Urinary bladder (tissue), 4 donors: Measurements from ENCODE around the gene ZNF532. TPM values are rescaled to one million over a fixed set of nuclear protein-coding genes. Genes with fewer than 3 reads are reported as not detected.

Source experiments
- DNase-seq: peaks from one replicate; pipeline ENCODE4 v3.0.0-alpha.2; 2015; ENCODE audit errors: extremely low spot score
- H3K27ac ChIP-seq: one replicate; pipeline ENCODE4 v1.5.1; 2013; ENCODE audit warnings: low read depth, mild to moderate bottlenecking, moderate library complexity
- H3K36me3 ChIP-seq: one replicate; pipeline ENCODE4 v1.6.1; 2013; ENCODE audit warnings: mild to moderate bottlenecking, moderate library complexity; ENCODE audit not compliant: insufficient read depth
- H3K4me1 ChIP-seq: one replicate; pipeline ENCODE4 v1.6.1; 2013; ENCODE audit warnings: mild to moderate bottlenecking, moderate library complexity; ENCODE audit not compliant: insufficient read depth
- H3K4me3 ChIP-seq: one replicate; pipeline ENCODE4 v1.5.1; 2013; ENCODE audit warnings: low read depth, low read length
- WGBS: extraction: QIAGEN DNeasy Blood & Tissue Kit; methylation state at CpG from one replicate; pipeline ENCODE4 v1.1.7; 2013; 5-methylcytosine and 5-hydroxymethylcytosine counted together
- polyA plus RNA-seq: library from polyadenylated mRNA; stranded (reverse); fragments of 200-250 nt; gene quantifications from one replicate; pipeline ENCODE4 v1.2.3, GENCODE V29; 2013
- total RNA-seq: library from RNA; depleted of rRNA; stranded (reverse); fragments of >200 nt; gene quantifications from one replicate; pipeline ENCODE4 v1.2.3, GENCODE V29; 2014
- donor health status: healthy with polysubstance abuse.
- donor health status: healthy.

The ZNF532 gene
- total and polyA plus RNA-seq, 2 donors = 53.8 to 105 TPM

DNA sequence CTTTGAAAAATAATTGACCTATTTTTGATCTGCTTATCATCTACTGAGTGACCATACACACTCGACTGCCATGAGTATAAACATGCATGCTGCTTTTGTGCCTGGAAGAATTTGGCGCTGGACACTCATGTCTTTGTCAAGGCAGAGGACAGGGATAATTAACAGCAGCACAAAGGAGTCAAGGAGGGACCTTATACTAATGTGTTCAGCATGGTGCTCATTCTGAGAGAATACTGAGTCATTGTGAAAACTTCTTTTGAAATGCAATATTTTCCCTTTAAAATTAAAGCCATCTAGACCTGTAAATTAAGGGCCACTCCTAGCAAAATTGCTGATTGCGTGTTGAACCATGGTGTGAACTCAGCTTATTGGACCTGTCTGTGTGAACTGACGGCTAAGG, 116.3 kb downstream of the ZNF532 start:
- no peaks in the 10 kb centered on the region for H3K36me3 ChIP-seq
- no peak for DNase-seq
- WGBS = 86% methylated on average over 4 of the region's 4 CpGs

DNA sequence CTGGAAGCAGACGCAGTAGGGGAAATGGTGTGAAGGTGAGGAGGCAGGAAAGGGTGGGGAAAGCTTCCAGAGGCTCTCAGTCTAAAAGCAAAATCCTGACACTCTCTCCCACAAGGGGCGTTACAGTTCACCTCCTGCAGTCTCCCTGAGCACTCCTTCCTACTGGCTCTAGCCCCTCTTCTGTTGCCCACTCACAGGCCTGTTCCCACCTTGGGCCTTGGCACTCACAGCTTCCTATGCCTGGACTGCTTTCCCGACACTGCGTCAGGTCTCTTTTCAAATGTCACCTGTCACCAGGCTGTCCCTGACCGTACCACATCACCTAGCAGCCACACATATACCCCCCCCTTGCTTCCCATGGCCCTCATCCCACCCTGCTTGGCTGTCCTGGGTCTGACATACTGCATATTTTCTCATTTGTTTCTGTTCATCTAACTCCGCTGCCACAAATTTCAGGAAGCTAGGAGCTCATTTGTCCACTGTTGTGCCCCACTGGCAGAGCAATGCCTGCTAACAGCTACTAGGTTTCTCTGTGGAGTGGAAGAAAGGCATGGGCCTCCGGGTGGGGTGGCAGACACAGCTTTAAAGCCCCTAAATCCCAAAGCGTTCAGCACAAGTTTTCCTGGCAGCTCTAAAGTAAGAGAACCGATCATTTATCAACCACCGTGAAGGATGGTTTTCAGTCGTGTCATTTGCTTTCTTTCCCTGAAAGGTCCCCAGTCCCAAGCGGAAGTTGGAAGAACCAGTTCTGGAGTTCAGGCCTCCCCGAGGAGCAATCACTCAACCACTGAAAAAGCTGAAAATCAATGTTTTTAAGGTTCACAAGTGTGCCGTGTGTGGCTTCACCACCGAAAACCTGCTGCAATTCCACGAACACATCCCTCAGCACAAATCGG, 118.8 kb downstream of the ZNF532 start:
- H3K36me3 ChIP-seq = no peaks in the 10 kb centered on the region
- no peak overlapping the region for H3K4me3 ChIP-seq
- 87% methylated on average over 17 of the region's 17 CpGs for WGBS
- DNase-seq = no peak
- no peak overlapping the region for H3K27ac ChIP-seq
- H3K4me1 ChIP-seq = no peaks in the 10 kb centered on the region

More for the DNA sequence above, 116.3 kb downstream of the ZNF532 start:
- Histone ChIP-seq H3K4me3 (no peak overlapping the region), H3K4me1 (no peaks in the 10 kb centered on the region), H3K27ac (no peak overlapping the region)

DNA sequence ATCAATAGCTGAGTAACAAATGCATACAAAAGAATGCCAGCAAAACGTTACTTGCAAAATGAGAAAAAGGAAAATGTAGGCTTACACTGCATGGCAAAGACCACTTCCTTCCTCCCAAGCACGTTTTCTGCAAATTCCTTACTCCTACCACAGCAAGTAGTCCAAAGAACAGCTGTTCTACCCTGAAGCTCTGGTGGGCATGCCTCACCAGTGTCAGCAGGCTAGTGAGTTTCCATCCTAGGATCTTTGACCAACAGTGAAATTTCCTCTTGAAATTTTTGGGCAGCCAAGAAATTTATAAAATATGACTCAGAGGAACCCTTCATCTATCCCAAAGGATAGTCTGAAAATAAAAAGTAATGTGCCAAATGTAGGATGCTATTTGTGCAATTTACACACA, 123.9 kb downstream of the ZNF532 start:
- WGBS = 47% methylated on average over 2 of the region's 2 CpGs
- H3K27ac ChIP-seq = no peak overlapping the region

DNA sequence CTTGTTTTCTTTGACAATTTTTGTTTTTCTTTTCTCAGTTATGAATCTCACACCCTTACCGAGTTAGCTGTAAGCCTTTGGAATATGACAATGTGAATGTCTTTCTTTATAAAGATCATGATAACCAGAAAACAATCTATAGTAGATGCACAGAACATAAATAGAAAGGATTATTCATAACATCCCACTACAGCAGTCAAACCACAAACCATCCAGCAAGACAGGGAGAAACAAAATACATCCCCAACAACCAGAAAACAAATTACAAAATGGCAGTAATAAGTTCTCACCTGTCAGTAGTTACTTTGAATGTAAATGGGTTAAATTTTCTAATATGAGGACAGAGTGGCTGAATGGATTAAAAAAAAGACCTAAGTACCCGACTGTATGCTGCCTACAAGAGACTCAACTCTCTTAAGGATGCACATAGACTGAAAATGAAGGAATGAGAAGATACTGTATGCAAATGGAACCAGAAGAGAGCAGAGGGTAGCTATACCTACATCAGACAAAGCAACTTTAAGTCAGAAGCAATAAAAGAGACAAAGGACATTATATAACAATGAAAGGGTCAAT, 124.6 kb downstream of the ZNF532 start:
- H3K4me3 ChIP-seq = no peak overlapping the region
- H3K4me1 ChIP-seq = no peaks in the 10 kb centered on the region
- 91% methylated on average over 2 of the region's 2 CpGs for WGBS
- H3K27ac ChIP-seq = no peak overlapping the region
- no peaks in the 10 kb centered on the region for H3K36me3 ChIP-seq
- no peak for DNase-seq

More for the DNA sequence above, 123.9 kb downstream of the ZNF532 start:
- no peaks in the 10 kb centered on the region for H3K4me1 ChIP-seq
- DNase-seq = no peak
- H3K4me3 ChIP-seq = no peak overlapping the region
- H3K36me3 ChIP-seq = no peaks in the 10 kb centered on the region

DNA sequence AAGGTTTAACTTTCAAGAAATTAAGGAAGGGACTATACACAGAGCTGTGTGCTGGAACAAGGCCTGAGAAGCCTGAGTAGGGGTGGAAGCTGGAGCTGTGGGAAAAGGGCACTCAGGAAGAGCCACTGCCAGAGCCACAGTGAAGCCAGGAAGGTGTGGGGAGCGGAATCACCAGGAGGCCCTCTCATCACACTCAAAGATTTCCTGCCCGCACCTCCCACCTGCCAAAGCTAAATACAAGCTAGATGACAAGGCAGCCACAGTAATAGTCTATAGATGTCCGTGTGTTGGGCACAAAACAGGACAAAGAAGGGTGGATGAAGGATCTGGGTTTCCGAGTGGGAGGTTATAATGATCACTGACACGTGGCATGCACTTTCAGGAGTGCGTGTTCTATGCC, 126.0 kb downstream of the ZNF532 start:
- no peak overlapping the region for H3K27ac ChIP-seq
- no peaks in the 10 kb centered on the region for H3K4me1 ChIP-seq

DNA sequence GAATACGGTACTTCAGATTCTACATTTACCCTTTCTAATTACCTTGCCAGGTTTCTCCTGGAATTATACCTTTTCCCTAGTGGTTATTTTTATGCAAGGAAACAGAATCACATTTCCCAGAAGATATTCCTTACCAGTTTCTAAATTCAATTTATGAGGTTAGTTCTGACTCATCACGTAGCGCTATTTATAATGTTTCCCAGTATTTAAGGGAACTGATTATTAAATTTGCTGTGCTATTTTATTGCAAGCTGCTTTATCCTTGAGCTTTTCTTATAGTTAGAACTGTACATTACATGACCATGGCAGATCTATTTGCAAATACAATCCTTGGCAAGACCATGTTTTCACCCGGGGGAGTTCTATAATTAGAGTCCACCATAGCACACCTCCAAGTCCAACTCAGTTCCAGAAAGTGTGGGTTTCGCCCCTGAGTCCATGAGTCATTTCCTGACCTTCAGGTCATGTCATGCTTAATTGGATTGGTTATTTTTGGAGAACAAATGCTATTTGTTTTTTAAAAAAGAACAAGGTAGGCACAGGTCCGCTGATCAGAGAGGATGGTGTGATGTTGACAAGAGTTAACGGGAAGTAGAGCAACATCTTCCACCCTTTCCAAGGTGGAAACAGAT, 126.6 kb downstream of the ZNF532 start:
- no peaks in the 10 kb centered on the region for H3K36me3 ChIP-seq
- no peaks in the 10 kb centered on the region for H3K4me1 ChIP-seq
- no peak overlapping the region for H3K27ac ChIP-seq
- H3K4me3 ChIP-seq = no peak overlapping the region
- DNase-seq = no peak
- WGBS = 62% methylated on average over 7 of the region's 7 CpGs

More for the DNA sequence above, 126.0 kb downstream of the ZNF532 start:
- 79% methylated on average over 6 of the region's 6 CpGs for WGBS
- no peak for DNase-seq
- no peaks in the 10 kb centered on the region for H3K36me3 ChIP-seq
- H3K4me3 ChIP-seq = no peak overlapping the region

DNA sequence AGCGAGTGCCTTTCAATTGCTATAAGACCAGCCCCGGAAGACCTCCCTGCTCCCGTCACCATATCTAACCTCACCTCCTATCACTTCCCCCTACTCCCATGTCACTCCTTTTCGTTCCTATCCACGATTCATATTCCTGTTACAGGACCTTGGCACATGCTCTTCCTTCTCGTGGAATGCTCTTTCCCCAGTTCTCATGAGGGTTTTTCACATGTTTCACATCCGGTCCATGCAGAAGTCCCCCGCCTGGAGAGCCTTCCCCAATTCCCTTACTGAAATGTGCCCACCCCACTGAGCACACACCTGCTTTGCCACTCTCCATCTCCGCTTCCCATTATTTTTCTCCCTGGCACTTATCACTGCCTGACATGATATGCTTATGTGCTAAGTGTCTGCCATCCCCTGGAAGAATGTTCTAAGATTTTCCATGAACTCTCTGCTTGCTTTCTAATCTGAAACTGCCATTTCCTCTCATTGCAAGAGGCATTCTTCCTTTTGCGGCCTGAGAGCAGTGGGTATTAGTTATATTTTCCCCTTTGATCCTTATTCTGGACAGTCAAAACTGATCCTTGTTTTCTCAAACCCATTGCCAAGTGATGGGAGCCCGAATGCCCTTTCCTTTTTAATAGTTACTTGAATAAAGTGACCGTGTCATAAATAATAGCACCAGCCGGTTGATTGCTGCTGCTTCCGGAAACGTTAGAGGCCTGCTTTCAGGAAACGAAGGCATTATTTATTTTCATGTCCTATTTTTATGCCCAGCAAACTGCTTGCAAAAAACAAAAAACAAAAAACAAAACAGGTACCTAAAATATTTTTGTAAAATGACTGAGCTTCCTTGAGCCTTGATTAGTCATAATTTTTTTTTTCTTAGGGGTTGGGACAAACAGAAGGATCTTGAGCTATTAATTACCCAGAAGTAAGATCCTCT, 127.9 kb downstream of the ZNF532 start:
- Histone ChIP-seq H3K4me3 (no peak overlapping the region), H3K4me1 (no peaks in the 10 kb centered on the region), H3K27ac (no peak overlapping the region)

DNA sequence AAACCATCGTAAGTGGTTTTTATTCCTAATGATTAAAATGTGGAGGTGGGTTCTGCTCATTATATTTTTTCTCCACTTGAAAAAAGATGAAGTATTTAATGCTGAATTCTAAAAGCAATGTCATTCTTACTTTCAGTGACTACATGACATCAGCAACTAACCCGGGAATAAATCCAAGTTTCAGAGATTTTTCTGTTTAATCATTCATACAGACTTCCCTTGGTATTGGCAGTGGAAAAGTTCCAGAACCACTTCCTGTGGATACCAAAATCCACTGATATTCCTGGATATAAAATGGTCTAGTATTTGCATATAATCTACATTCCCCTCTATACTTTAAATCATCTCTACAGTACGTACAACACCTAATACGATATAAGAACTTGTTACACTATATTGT, 128.6 kb downstream of the ZNF532 start:
- no peaks in the 10 kb centered on the region for H3K36me3 ChIP-seq
- 49% methylated on average over 4 of the region's 4 CpGs for WGBS
- no peak overlapping the region for H3K4me3 ChIP-seq
- no peaks in the 10 kb centered on the region for H3K4me1 ChIP-seq
- DNase-seq = no peak
- H3K27ac ChIP-seq = no peak overlapping the region

More for the DNA sequence above, 127.9 kb downstream of the ZNF532 start:
- no peak for DNase-seq
- WGBS = 75% methylated on average over 16 of the region's 16 CpGs
- no peaks in the 10 kb centered on the region for H3K36me3 ChIP-seq

DNA sequence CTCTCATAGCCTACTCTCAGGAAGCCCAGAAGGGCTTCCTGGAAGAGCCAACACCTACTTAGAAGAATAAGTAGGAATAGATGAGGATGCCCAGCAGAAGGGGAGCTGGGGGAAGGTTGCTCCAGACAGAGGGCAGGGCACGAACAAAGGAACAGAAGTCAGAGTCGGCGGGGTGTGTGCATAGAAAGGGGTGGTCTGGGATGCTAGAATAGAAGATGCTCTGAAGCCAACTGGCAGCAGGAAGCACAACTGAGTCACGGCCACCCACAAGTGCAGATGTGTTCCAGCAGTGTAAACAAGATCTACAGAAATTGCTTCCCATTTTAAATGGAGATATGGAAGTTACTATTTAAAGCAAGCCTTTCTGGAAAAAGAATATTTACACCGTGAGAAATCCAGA, 131.0 kb downstream of the ZNF532 start:
- Histone ChIP-seq H3K36me3 (no peaks in the 10 kb centered on the region), H3K27ac (no peak overlapping the region), H3K4me3 (no peak overlapping the region), H3K4me1 (no peaks in the 10 kb centered on the region)
- 52% methylated on average over 5 of the region's 5 CpGs for WGBS
- DNase-seq = no peak

DNA sequence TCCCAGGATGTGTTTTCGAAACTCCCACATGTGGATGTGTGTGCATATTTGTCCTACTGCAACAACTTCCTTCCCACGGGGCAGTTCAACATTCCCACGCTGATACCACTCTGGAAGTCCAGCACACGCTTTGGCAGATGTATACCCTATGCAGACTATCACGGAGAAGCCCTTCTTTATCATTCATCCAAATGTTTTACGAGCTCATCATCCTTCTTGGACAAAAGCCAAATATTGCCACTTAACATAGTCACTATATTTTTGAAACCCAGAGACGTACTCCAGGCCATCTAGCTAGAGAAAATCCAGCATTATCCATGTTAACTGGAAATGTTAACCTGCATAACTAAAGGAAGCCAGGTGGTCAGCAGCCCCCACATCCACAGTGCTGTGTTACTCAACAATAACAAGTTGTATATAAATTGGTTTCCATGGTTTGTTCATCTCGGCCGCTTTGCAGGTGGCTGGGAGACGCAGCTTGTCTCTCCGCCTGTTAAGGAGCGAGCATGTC, 131.5 kb downstream of the ZNF532 start:
- no peak overlapping the region for H3K27ac ChIP-seq

DNA sequence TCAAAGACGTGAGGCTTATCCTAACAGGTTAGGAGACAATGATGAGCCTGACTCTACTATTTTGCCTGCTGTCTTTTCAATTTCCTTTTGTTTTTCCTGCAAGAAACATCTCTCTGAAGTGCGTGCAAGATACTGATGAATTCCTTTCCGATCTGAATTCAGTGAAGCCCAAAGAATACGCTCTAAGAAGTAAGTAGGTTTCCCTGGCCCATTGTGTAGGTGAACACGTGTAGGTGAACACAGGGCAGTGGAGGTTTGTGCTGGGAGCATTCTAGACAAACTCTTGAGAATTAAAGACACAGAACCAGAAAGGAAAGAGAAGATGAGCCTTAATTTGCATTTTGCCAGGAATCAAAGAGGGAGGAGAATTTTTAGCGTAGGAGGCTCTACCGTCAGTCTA, 132.0 kb downstream of the ZNF532 start:
- Histone ChIP-seq H3K27ac (no peak overlapping the region), H3K4me3 (no peak overlapping the region), H3K36me3 (no peaks in the 10 kb centered on the region), H3K4me1 (no peaks in the 10 kb centered on the region)
- whole genome bisulfite sequencing = 71% methylated on average over 7 of the region's 7 CpGs
- DNase-seq = no peak

More for the DNA sequence above, 131.5 kb downstream of the ZNF532 start:
- no peaks in the 10 kb centered on the region for H3K4me1 ChIP-seq
- WGBS = 45% methylated on average over 12 of the region's 12 CpGs
- no peaks in the 10 kb centered on the region for H3K36me3 ChIP-seq
- no peak for DNase-seq
- H3K4me3 ChIP-seq = no peak overlapping the region

DNA sequence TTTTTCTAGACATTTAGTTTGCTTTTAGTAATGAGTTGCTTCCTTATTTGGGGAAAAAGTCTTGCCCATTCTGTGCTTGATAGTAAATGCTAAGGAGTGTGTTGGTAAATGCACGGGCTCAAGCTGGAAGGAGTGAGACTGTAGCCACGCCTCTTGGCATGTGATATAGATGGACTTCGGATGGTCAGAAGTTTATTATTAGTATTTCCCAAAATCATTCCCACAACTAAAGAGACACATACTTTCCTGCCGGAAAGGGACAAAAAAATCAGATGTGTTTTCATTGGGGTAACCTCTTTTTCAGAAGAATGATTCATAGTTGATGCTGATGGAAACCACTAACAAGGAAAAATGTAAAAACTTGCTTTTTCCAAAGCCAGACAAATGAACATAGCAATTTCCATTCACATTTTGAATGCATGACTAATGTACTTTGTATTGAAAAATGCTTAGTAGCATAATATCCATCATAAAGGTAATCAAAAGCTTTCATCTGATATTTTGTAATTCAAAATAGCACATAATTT, 133.2 kb downstream of the ZNF532 start:
- H3K27ac ChIP-seq = no peak overlapping the region
- H3K4me1 ChIP-seq = no peaks in the 10 kb centered on the region
- no peaks in the 10 kb centered on the region for H3K36me3 ChIP-seq
- no peak for DNase-seq
- WGBS = 34% methylated on average over 4 of the region's 4 CpGs
- no peak overlapping the region for H3K4me3 ChIP-seq
